OCI-LY1 (cell line): ENCODE data around the gene TCERG1.
"Not testable (repeated sequence)": the region's sequence is repeated elsewhere in the genome, so short reads cannot be mapped to it uniquely, and the experiment has no call there.

ENCODE experiments used
- H2AFZ ChIP-seq: fragments of 200-600 bp; sonication (generic), shearing (Covaris generic); 2 replicates; pipeline ENCODE4 v1.6.0; 2014; ENCODE audit warnings: antibody characterized with exemption, mild to moderate bottlenecking, low read length
- H3F3A ChIP-seq: fragments of 200-600 bp; sonication (generic), shearing (Covaris generic); 2 replicates; pipeline ENCODE4 v1.6.0; 2014; ENCODE audit warnings: mild to moderate bottlenecking, antibody characterized with exemption, low read length, moderate library complexity; ENCODE audit not compliant: insufficient read depth
- H3K27ac ChIP-seq: fragments of 200-600 bp; sonication (generic); 2 replicates; pipeline ENCODE4 v1.5.1; 2014; ENCODE audit warnings: low read length, mixed run types, mild to moderate bottlenecking, low read depth; ENCODE audit not compliant: poor library complexity, severe bottlenecking
- H3K27me3 ChIP-seq: fragments of 200-600 bp; sonication (generic); 2 replicates; pipeline ENCODE4 v1.6.0; 2014; ENCODE audit warnings: antibody characterized with exemption, mild to moderate bottlenecking, low read length, moderate library complexity; ENCODE audit not compliant: insufficient read depth
- H3K36me3 ChIP-seq: fragments of 200-600 bp; sonication (generic); 2 replicates; pipeline ENCODE4 v1.6.1; 2014; ENCODE audit warnings: mild to moderate bottlenecking, antibody characterized with exemption, low read length, moderate library complexity, mixed read lengths; ENCODE audit not compliant: insufficient read depth
- H3K4me1 ChIP-seq: fragments of 200-600 bp; sonication (generic); 2 replicates; pipeline ENCODE4 v1.5.1; 2014; ENCODE audit warnings: mild to moderate bottlenecking, low read length, moderate library complexity; ENCODE audit not compliant: insufficient read depth, severe bottlenecking
- H3K4me2 ChIP-seq: fragments of 200-600 bp; sonication (generic), shearing (Covaris generic); 2 replicates; pipeline ENCODE4 v1.6.1; 2014; ENCODE audit warnings: low read length
- H3K4me3 ChIP-seq: fragments of 200-600 bp; sonication (generic); 2 replicates; pipeline ENCODE4 v1.5.1; 2014; ENCODE audit warnings: low read length, low read depth, mild to moderate bottlenecking, mixed read lengths; ENCODE audit not compliant: poor library complexity, severe bottlenecking
- H3K79me2 ChIP-seq: fragments of 200-600 bp; shearing (Covaris generic); 2 replicates; pipeline ENCODE4 v1.6.1; 2016; ENCODE audit warnings: mixed run types, low read length, mixed read lengths; ENCODE audit not compliant: insufficient read depth
- H3K9ac ChIP-seq: fragments of 200-600 bp; sonication (generic), shearing (Covaris generic); 2 replicates; pipeline ENCODE4 v1.6.1; 2014; ENCODE audit warnings: mild to moderate bottlenecking, low read length, mixed read lengths
- H3K9me2 ChIP-seq: fragments of 200-600 bp; sonication (generic), shearing (Covaris generic); 2 replicates; pipeline ENCODE4 v1.6.1; 2014; ENCODE audit warnings: low read depth, mild to moderate bottlenecking, low read length, mixed read lengths
- H3K9me3 ChIP-seq: fragments of 200-600 bp; shearing (Covaris generic); 2 replicates; pipeline ENCODE4 v1.6.1; 2014; ENCODE audit warnings: low read length, mixed read lengths
- H4K20me1 ChIP-seq: fragments of 200-600 bp; sonication (generic), shearing (Covaris generic); 2 replicates; pipeline ENCODE4 v1.6.0; 2016; ENCODE audit warnings: mild to moderate bottlenecking, low read length; ENCODE audit not compliant: insufficient read depth
- CTCF ChIP-seq: fragments of 200-600 bp; sonication (generic), shearing (Covaris generic); IDR thresholded peaks from 2 replicates; pipeline ENCODE4 v1.5.1; 2017; ENCODE audit warnings: mild to moderate bottlenecking, antibody characterized with exemption, low read length, moderate library complexity, mixed read lengths
- EZH2 ChIP-seq: fragments of 200-600 bp; sonication (generic), shearing (Covaris generic); IDR thresholded peaks from 2 replicates; pipeline ENCODE4 v1.8.0; 2017; ENCODE audit warnings: borderline replicate concordance, mixed run types, mild to moderate bottlenecking, antibody characterized with exemption, low read length, moderate library complexity, mixed read lengths

The TCERG1 gene

GRCh38 chr5:146549615-146550014 lies 102.5 kb downstream of the TCERG1 start:
- H4K20me1 ChIP-seq: no peaks in the 10 kb centered on the region
- H3K36me3 ChIP-seq: no peaks in the 10 kb centered on the region
- H3K9ac ChIP-seq: no peak overlapping the region
- H3K4me1 ChIP-seq: no peaks in the 10 kb centered on the region
- H3K9me2 ChIP-seq: no peaks in the 10 kb centered on the region
- H2AFZ ChIP-seq: no peak overlapping the region
- H3F3A ChIP-seq: no peaks in the 10 kb centered on the region
- H3K4me3 ChIP-seq: no peak overlapping the region
- H3K27me3 ChIP-seq: no peaks in the 10 kb centered on the region
- H3K27ac ChIP-seq: no peak overlapping the region
- H3K9me3 ChIP-seq: no peaks in the 10 kb centered on the region
- no peak overlapping the region for H3K4me2 ChIP-seq
- TF ChIP-seq CTCF (no peak), EZH2 (no peak)
- no peaks in the 10 kb centered on the region for H3K79me2 ChIP-seq

- no peaks in the 10 kb centered on the region for H3K9me2 ChIP-seq
- no peak overlapping the region for H3K4me3 ChIP-seq
- H3K9me3 ChIP-seq: no peaks in the 10 kb centered on the region
- no peaks in the 10 kb centered on the region for H3K4me1 ChIP-seq
- no peak overlapping the region for H3K27ac ChIP-seq
- H4K20me1 ChIP-seq: no peaks in the 10 kb centered on the region
- H3K36me3 ChIP-seq: no peaks in the 10 kb centered on the region
- no peaks in the 10 kb centered on the region for H3K79me2 ChIP-seq
- no peak overlapping the region for H2AFZ ChIP-seq
- H3F3A ChIP-seq: no peaks in the 10 kb centered on the region
- H3K4me2 ChIP-seq: no peak overlapping the region
- TF ChIP-seq EZH2 (no peak), CTCF (no peak)
- no peaks in the 10 kb centered on the region for H3K27me3 ChIP-seq
- no peak overlapping the region for H3K9ac ChIP-seq
Measured at GRCh38 chr5:146553446-146553845, 106.3 kb downstream of the TCERG1 start.

- not testable (repeated sequence) for H3K9me3 ChIP-seq, H3K4me2 ChIP-seq, H3F3A ChIP-seq, H4K20me1 ChIP-seq, H3K79me2 ChIP-seq, H2AFZ ChIP-seq, H3K4me3 ChIP-seq, H3K36me3 ChIP-seq, H3K27ac ChIP-seq, H3K4me1 ChIP-seq, H3K9ac ChIP-seq, H3K27me3 ChIP-seq, H3K9me2 ChIP-seq
- TF ChIP-seq CTCF: peak; percentile 5; the same call in 1 of the 2 replicates
Measured at GRCh38 chr5:146556884-146557283, 109.8 kb downstream of the TCERG1 start.
